ENCODE results near the gene GATA5.

GATA5 gene

GRCh38 chr20:62479656-62480055, 3.9 kb upstream of the GATA5 start:
- no peak for TF ChIP-seq CTCF (IDR thresholded peaks at IDR 0.05; ENCODE audit: low read depth, low read length, missing control alignments)
- DNase-seq (ENCODE audit: low read depth): no peak
- H3K4me3 ChIP-seq (ENCODE audit: low read depth, low read length): no peak overlapping the region

GRCh38 chr20:62479156-62479555, 3.4 kb upstream of the GATA5 start:
- H3K4me3 ChIP-seq (ENCODE audit: low read depth, low read length): no peak overlapping the region
- DNase-seq (ENCODE audit: low read depth): no peak
- no peak for TF ChIP-seq CTCF (IDR thresholded peaks at IDR 0.05; ENCODE audit: low read depth, low read length, missing control alignments)

- DNase-seq (ENCODE audit: low read depth): no peak
- H3K4me3 ChIP-seq (ENCODE audit: low read depth, low read length): no peak overlapping the region
- TF ChIP-seq CTCF (IDR thresholded peaks at IDR 0.05; ENCODE audit: low read depth, low read length, missing control alignments): no peak
These were observed 2.1 kb upstream of the GATA5 start for GRCh38 chr20:62477669-62478455.

GRCh38 chr20:62476056-62476838, 452 bp upstream of the GATA5 start:
- no peak for TF ChIP-seq CTCF (IDR thresholded peaks at IDR 0.05; ENCODE audit: low read depth, low read length, missing control alignments)
- no peak for DNase-seq (ENCODE audit: low read depth)
- no peak overlapping the region for H3K4me3 ChIP-seq (ENCODE audit: low read depth, low read length)

- TF ChIP-seq CTCF (IDR thresholded peaks at IDR 0.05; ENCODE audit: low read depth, low read length, missing control alignments): no peak
- DNase-seq (ENCODE audit: low read depth): no peak
- no peak overlapping the region for H3K4me3 ChIP-seq (ENCODE audit: low read depth, low read length)
These were observed 596 bp downstream of the GATA5 start for GRCh38 chr20:62475027-62475771.

- DNase-seq (ENCODE audit: low read depth): no peak
- no peak overlapping the region for H3K4me3 ChIP-seq (ENCODE audit: low read depth, low read length)
- TF ChIP-seq CTCF (IDR thresholded peaks at IDR 0.05; ENCODE audit: low read depth, low read length, missing control alignments): no peak
These were observed 1.2 kb downstream of the GATA5 start for GRCh38 chr20:62474604-62475026.

Measured in GM12864 (cell line).